Stimulated activated CD8-positive, alpha-beta memory T cell treated with anti-CD3 and anti-CD28 coated beads, Interleukin-4, amount 100 ng/mL, for 24 hours (primary cell): ENCODE data around the gene TMPRSS9.
"Not testable (repeated sequence)": the region's sequence is repeated elsewhere in the genome, so short reads cannot be mapped to it uniquely, and the experiment has no call there.

Experiments
- DNase-seq: peaks from one replicate; pipeline ENCODE4 v3.0.0-alpha.2; 2020; ENCODE audit warnings: low read depth

The TMPRSS9 gene

DNA sequence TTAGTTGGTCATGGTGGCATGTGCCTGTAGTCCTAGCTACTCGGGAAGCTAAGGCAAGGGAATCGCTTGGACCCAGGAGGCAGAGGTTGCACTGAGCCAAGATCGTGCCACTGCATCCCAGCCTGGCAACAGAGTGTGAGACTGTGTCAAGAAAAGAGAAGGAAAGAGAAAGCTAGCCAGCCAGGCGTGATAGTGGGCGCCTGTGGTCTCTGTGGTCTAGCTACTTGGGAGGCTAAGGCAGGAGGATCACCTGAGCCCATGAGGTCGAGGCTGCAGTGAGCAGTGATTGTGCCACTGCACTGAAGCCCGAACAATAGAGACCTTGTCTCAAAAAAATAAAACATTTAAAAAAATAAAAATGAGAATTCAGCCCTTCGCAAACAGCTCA is 34.0 kb downstream of the TMPRSS9 start:
- no peak for DNase-seq

DNA sequence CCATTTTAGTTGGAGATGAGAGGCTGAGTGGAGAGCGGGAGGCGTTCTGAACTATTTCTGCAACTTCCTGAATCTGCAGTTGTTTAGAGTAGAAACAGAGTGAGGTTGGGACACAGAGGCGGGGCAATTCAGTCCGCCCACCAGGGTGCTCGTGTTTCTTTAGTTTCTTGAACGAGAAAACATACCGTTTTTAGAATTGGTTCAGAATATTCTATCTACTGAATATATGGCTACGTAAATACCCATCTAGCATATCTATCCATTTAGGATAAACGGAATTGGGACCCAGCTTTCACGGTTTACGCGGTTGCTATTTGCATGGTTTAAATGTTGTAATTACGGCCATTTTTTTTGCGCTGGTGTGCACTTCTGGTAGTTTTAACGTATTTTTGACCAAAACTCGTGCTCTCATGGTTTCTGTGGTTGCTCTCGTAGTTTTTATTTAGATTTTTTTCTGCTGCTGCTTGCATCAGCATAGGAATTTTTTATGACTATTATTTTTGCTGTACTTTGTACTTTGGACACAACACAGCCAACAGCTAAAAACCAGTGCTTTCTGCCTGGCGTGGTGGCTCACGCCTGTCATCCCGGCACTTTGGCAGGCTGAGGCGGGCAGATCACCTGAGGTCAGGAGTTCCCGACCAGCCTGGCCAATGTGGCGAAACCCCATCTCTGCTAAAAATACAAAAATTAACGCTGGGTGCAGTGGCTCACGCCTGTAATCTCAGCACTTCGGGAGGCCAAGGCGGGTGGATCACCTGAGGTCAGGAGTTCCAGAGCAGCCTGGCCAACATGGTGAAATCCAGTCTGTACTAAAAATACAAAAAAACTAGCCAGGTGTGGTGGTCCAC is 34.6 kb downstream of the TMPRSS9 start:
- DNase-seq: no peak

DNA sequence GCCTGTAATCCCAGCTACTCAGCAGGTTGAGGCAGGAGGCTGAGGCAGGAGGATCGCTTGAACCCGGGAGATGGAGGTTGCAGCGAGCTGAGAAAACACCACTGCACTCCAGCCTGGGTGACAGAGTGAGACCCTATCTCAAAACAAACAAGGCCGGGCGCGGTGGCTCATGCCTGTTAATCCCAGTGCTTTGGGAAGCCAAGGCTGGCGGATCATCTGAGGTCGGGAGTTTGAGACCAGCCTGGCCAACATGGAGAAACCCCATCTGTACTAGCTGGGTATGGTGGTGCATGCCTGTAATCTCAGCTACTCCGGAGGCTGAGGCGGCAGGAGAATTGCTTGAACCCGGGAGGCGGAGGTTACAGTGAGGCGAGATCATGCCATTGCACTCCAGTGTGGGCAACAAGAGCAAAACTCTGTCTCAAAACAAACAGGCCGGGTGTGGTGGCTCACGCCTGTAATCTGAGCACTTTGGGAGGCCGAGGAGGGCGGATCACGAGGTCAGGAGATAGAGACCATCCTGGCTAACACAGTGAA is 35.3 kb downstream of the TMPRSS9 start:
- not testable (repeated sequence) for DNase-seq

DNA sequence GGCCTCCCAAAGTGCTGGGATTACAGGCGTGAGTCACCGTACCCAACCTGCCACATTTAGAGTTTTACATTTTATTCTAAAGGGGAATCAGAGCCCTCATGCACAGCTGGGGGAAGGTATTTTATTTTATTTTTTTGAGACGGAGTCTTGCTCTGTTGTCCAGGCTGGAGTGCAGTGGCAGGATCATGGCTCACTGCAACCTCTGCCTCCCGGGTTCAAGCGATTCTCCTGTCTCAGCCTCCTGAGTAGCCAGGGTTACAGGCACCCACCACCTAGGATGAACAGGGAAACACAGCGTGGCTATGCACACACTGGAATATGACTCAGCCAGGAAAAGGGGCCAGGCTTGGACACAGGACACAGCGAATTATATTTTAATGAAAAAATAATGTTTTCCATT is 37.1 kb downstream of the TMPRSS9 start:
- not testable (repeated sequence) for DNase-seq

DNA sequence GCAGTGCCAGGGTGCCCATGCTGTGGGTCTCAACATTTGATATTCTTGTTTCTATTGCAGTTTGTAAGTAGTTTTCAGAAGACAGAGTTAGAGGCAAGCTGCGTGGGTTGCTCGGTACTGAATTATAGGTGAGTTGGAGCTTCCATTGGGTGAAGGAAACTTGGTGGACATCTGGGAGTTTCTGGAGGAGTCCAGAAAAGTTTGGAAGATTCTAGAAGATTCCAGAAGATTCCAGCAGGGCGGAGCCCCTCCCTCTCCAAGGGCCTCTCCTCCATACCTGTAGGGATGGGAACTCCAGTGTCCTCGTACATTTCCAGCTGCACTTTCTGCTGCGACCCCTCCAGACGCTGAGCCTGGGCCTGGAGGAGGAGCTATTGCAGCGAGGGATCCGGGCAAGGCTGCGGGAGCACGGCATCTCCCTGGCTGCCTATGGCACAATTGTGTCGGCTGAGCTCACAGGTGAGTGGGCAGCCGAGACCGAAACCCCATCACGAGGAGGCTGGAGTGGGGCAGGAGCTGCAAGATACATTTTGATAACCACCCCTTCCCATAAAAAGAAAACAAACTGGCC is 38.8 kb downstream of the TMPRSS9 start:
- no peak for DNase-seq

DNA sequence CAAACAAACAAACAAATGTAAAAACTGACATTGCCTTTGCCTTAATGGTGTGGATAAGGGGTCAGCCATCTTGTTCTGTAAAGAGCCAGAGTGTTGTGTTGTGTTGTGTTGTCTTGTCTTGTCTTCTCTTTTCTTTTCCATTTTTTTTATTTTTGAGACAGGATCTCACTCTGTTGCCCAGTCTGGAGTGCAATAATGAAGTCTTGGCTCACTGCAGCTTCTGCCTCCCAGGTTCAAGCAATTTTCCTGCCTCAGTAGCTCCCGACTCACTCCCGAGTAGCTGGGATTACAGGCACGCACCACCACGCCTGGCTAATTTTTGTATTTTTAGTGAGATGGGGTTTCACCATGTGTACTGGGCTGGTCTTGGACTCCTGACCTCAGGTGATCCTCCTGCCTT is 39.5 kb downstream of the TMPRSS9 start:
- no peak for DNase-seq

DNA sequence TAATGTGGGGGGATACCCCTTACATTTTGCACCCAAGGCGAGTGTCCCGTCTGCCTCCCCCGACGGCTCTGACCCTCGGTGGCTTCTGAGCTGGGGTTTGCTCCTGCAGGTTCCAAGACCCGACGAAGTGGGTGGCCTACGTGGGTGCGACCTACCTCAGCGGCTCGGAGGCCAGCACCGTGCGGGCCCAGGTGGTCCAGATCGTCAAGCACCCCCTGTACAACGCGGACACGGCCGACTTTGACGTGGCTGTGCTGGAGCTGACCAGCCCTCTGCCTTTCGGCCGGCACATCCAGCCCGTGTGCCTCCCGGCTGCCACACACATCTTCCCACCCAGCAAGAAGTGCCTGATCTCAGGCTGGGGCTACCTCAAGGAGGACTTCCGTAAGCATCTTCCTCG is 48.2 kb downstream of the TMPRSS9 start:
- no peak for DNase-seq

DNA sequence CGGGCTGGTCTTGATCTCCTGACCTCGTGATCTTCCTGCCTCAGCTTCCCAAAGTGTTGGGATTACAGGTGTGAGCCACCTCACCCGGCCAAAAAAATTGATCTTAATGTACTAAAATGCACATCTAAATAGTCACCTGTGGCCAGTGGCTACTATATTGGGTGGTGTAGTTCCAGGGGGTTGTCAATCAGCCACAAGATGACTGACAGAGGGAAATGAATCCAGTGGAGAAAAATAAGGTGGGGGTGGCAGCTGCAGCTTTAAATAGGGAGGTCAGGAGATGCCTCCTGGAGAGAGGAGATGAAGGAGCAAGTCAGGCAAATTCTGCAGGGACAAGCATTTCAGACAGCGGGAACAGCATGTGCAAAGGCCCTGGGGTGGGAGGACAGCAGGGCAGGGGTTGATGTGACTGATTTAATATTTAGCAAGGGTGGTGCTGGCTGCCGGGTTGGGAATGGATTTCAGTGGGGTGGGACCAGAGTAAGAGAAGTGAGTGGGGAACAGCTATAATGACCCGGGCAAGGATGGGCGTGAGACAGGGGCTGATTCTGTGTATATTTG is 49.4 kb downstream of the TMPRSS9 start:
- no peak for DNase-seq

DNA sequence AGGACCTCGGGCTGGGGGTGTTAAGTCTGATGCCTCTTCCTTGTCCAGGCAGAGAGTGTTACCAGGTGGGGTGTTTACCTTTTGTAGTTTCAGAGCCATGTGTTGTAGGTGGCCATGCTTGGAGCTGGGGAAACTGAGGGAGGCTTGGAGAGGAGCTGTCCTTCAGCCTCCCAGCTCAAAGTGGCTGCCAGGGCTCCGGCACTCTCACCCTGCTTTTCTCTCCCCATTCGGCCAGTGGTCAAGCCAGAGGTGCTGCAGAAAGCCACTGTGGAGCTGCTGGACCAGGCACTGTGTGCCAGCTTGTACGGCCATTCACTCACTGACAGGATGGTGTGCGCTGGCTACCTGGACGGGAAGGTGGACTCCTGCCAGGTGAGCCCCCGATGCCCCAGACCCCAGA is 50.0 kb downstream of the TMPRSS9 start:
- no peak for DNase-seq

DNA sequence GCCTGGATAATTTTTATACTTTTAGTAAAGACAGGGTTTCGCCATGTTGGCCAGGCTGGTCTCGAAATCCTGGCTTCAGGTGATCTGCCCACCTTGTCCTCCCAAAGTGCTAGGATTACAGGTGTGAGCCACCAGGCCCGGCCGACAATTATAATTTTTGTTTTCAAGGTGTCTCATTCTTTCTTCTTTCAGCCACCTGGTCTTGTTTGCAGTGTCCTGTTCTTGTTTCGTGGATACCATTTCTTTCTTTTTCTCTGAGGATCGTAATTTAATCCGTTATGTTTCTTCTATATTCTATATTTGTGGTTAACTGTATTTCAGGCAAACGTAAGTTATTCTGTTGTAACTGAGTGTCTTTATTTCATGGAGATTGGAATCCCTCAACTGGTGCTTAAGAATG is 51.6 kb downstream of the TMPRSS9 start:
- DNase-seq: no peak

DNA sequence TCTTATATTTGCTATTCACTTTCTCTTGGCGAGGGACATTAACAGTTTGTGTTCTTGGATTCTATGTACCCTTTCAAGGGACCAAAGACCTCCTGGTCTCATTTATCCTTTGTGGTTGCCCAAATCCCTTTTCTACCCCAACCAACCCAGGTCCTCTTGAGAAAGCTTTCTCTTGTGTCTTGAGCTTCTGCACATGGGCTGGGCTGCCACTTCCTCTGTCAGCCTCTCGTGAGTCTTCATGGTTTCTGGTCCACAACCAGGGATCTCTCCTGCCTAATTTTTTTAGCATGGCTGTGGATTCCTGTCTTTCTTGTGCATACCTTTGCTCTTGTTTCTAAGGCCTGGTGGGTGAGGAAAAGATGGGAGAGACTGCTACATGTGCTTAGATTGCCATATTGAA is 52.4 kb downstream of the TMPRSS9 start:
- DNase-seq: no peak

DNA sequence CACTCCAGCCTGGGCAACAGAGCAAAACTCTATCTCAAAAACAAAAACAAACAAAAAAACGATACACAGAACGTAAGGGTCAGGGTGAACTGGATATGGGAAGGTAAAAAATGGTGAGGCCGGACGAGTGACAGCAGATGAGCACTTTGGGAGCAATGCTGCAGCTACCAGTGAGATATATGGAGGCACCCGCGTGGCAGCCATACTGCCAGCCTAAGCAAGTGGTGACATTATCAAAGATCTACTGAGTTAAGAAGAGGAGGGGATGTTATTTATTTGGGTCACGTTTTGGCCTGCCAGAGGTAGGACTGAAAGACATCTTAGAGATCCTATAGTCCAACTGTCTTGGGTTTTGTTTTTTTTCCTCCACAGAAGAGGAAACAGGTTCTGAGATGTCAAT is 53.1 kb downstream of the TMPRSS9 start:
- no peak for DNase-seq

DNA sequence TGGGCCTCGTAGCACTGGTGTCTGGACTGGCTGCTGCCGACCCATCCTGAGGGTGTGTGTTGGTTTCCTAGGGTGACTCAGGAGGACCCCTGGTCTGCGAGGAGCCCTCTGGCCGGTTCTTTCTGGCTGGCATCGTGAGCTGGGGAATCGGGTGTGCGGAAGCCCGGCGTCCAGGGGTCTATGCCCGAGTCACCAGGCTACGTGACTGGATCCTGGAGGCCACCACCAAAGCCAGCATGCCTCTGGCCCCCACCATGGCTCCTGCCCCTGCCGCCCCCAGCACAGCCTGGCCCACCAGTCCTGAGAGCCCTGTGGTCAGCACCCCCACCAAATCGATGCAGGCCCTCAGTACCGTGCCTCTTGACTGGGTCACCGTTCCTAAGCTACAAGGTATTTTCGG is 53.6 kb downstream of the TMPRSS9 start:
- DNase-seq: no peak

DNA sequence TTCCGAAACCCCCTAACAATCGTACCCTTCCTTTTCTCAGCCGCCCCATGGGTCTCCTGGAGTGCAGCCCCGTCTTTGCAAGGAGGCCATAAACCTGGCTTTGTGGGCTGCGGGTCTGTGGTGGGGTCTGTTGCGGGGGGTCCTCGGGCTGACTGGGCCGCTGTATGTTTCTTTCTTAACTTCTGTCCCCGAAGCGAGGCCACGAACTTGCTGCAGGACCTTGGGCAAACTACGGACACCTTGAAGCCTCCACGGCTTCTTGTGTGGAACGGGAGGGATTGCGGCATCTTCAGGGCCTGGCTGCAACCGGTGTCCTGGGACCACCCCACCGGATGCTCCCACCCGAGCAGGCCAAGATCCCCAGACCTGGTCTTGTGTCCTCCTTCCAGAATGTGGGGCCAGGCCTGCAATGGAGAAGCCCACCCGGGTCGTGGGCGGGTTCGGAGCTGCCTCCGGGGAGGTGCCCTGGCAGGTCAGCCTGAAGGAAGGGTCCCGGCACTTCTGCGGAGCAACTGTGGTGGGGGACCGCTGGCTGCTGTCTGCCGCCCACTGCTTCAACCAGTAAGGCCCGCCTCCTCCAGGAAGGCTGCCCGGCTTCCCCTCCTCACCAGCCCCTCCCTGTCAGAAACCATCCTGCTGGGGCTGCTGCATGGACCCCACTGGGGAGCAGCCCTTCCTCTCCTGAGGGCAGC is 55.4 kb downstream of the TMPRSS9 start:
- DNase-seq: no peak

DNA sequence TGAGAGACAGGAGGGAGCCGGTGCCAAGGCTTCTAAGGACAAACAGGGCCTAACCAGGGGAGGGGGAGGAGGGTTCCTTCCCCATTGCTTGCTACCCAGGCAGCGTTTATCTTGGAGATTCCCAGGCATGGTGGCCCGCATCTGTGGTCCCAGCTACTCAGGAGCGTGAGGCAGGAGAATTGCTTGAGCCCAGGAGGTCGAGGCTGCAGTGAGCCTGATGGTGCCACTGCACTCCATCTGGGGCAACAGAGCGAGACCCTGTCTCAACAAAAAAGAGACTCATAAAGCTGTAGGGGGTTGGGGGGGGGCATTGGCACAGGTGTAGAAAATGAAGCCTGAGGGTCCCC is 55.9 kb downstream of the TMPRSS9 start:
- DNase-seq: no peak

DNA sequence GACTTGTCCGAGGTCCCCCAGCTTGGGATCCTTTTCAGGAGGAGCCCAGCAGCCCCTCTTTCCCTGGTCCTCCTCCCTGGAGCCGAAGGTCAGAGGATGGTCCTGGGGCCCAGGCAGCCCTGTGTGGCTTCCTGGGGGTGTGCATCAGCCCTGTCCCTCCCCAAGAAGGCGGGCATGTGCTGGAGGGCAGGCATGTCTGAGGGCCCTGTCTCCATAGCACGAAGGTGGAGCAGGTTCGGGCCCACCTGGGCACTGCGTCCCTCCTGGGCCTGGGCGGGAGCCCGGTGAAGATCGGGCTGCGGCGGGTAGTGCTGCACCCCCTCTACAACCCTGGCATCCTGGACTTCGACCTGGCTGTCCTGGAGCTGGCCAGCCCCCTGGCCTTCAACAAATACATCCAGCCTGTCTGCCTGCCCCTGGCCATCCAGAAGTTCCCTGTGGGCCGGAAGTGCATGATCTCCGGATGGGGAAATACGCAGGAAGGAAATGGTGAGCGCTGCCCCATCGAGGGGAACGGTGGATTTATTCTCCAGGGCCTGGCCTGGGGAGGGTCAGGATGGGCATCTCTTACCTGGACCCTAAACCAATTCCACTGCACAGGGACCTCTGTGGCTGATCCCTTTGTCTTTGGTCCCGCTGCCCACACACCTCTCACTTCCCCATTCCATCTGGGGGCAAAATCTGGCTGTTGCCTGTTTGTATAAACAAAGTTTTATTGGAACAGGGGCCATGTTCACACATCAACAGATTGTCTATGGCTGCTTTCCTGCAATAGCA is 56.4 kb downstream of the TMPRSS9 start:
- DNase-seq: no peak

DNA sequence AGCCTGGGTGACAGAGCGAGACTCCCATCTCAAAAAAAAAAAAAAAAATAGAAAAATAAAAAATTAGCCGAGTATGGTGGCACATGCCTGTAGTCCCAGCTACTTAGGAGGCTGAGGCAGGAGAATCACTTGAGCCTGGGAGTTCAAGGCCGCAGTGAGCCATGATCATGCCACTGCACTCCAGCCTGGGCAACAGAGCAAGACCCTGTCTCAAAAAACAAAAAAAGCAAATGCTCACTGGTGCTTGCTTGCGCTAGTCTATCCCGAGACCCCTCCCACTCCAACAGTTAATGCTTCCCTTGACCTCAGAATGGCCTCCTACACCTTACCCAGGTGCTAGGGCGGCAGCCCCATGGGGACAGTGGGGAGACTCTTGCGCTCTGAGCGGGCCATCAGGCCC is 57.4 kb downstream of the TMPRSS9 start:
- DNase-seq: not testable (repeated sequence)

DNA sequence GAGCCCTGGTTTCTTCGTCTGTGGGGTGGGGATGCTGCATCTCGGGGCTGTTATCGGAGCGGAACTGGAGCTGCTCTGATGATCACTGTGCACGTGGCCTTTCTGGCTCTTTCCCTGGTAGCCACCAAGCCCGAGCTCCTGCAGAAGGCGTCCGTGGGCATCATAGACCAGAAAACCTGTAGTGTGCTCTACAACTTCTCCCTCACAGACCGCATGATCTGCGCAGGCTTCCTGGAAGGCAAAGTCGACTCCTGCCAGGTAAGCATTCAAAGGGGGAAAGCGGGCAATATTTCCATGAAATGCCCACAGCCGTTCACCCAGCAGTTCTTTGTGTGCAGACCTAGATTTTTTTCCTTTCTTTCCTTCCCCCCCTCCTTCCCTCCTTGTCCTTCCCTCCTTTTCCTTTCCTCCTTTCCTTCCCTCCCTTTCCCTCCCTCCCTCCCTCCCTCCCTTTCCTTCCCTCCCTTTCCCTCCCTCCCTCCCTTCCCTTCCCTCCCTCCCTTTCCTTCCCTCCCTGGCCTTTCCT is 57.9 kb downstream of the TMPRSS9 start:
- DNase-seq: no peak

DNA sequence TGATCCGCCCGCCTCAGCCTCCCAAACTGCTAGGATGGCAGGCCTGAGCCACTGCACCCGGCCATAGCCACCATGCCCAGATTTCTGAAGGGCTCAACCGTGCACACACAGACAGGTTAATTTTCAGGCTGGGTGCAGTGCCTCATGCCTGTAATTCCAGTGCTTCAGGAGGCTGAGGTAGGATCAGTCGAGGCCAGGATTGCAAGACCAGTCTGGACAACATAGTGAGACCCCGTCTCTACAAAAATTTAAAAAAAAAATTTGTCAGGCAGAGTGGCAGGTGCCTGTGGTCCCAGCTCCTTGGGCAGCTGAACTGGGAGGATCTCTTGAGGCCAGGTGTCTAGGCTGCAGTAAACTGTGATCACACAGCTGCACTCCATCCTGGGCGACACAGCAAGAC is 59.7 kb downstream of the TMPRSS9 start:
- no peak for DNase-seq

DNA sequence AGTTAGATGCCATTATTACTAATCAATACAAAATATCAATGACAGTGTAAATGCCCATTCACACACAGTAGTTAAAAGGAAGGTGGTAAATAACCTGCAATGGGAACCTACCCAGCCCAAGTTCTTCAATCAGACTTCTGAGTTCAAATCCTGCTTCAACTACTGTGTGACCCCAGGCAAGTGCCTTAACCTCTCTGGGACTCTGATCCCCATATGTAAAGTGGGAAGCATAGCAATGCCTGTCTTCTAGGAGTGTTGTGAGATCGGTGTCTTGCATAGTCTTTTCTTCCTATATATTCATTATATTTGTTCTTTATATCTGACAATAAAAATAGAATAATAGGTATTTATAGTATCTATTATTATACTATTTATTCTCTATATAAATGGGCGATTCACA is 60.4 kb downstream of the TMPRSS9 start:
- DNase-seq: no peak

DNA sequence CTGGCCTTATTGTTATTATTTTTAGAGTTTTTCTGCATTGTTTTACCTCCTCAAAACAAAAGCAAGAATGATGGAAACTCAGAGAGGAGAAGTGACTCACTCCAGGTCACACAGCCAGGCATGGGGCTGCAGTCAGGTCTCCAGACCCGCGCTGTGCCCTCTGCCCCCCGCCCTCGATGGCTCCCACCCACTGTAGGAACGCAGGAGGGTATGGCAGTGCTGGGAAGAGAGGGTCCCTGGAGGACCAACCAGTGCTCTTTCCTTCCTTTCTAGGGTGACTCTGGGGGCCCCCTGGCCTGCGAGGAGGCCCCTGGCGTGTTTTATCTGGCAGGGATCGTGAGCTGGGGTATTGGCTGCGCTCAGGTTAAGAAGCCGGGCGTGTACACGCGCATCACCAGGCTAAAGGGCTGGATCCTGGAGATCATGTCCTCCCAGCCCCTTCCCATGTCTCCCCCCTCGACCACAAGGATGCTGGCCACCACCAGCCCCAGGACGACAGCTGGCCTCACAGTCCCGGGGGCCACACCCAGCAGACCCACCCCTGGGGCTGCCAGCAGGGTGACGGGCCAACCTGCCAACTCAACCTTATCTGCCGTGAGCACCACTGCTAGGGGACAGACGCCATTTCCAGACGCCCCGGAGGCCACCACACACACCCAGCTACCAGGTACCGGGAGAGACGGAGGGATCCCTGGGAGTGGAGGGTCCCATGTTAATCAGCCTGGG is 61.7 kb downstream of the TMPRSS9 start:
- no peak for DNase-seq
